ENCODE data around the gene SNX21.

- TF ChIP-seq, protein P1, sequence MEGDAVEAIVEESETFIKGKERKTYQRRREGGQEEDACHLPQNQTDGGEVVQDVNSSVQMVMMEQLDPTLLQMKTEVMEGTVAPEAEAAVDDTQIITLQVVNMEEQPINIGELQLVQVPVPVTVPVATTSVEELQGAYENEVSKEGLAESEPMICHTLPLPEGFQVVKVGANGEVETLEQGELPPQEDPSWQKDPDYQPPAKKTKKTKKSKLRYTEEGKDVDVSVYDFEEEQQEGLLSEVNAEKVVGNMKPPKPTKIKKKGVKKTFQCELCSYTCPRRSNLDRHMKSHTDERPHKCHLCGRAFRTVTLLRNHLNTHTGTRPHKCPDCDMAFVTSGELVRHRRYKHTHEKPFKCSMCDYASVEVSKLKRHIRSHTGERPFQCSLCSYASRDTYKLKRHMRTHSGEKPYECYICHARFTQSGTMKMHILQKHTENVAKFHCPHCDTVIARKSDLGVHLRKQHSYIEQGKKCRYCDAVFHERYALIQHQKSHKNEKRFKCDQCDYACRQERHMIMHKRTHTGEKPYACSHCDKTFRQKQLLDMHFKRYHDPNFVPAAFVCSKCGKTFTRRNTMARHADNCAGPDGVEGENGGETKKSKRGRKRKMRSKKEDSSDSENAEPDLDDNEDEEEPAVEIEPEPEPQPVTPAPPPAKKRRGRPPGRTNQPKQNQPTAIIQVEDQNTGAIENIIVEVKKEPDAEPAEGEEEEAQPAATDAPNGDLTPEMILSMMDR (IDR thresholded peaks at IDR 0.05) = no peak
- TF ChIP-seq MAFK (IDR thresholded peaks at IDR 0.05; ENCODE audit: partially characterized antibody) (no peak), POLR2A (IDR thresholded peaks at IDR 0.05; ENCODE audit: low read length) (no peak)
Measured at GRCh38 chr20:45840700-45841198, 7.2 kb downstream of the SNX21 start.

Measured in A549 (cell line).